ENCODE results near the gene IGSF3. TPM values are rescaled to one million over a fixed set of nuclear protein-coding genes. Genes with fewer than 3 reads are reported as not detected.

IGSF3 gene
- total and polyA plus RNA-seq, 2 experiments from 2014 or later: 29.0 to 130 TPM

GRCh38 chr1:116545359-116545705, 122.2 kb downstream of the IGSF3 start:
- Histone ChIP-seq H3K4me3 (no peak overlapping the region), H3K36me3 (no peaks in the 10 kb centered on the region), H3K4me1 (ENCODE audit: low read depth) (no peaks in the 10 kb centered on the region), H3K9me3 (ENCODE audit: low read depth) (no peaks in the 10 kb centered on the region), H3K27ac (no peak overlapping the region), H3K27me3 (no peaks in the 10 kb centered on the region)
- no peak for DNase-seq (ENCODE audit: low read depth in 1 of 2, low spot score in 1 of 2)
- no peak for TF ChIP-seq CTCF (IDR thresholded peaks at IDR 0.05; ENCODE audit: low read depth, low read length)

- no peaks in the 10 kb centered on the region for H3K36me3 ChIP-seq
- no peaks in the 10 kb centered on the region for H3K9me3 ChIP-seq (ENCODE audit: low read depth)
- H3K4me1 ChIP-seq (ENCODE audit: low read depth): no peaks in the 10 kb centered on the region
- DNase-seq (ENCODE audit: low read depth in 1 of 2, low spot score in 1 of 2): no peak
- no peaks in the 10 kb centered on the region for H3K27me3 ChIP-seq
- H3K4me3 ChIP-seq: no peak overlapping the region
- H3K27ac ChIP-seq: no peak overlapping the region
- no peak for TF ChIP-seq CTCF (IDR thresholded peaks at IDR 0.05; ENCODE audit: low read depth, low read length)
Measured at GRCh38 chr1:116544588-116545358, 122.8 kb downstream of the IGSF3 start.

GRCh38 chr1:116540088-116540487, 127.4 kb downstream of the IGSF3 start:
- Histone ChIP-seq H3K36me3 (no peaks in the 10 kb centered on the region), H3K27ac (no peak overlapping the region), H3K9me3 (ENCODE audit: low read depth) (no peaks in the 10 kb centered on the region), H3K4me1 (ENCODE audit: low read depth) (no peaks in the 10 kb centered on the region), H3K27me3 (no peaks in the 10 kb centered on the region), H3K4me3 (no peak overlapping the region)
- no peak for DNase-seq (ENCODE audit: low read depth in 1 of 2, low spot score in 1 of 2)
- no peak for TF ChIP-seq CTCF (IDR thresholded peaks at IDR 0.05; ENCODE audit: low read depth, low read length)

- peak in 1 of 2 donors; percentile 12 for DNase-seq (ENCODE audit: low read depth in 1 of 2, low spot score in 1 of 2)
- no peak for TF ChIP-seq CTCF (IDR thresholded peaks at IDR 0.05; ENCODE audit: low read depth, low read length)
- Histone ChIP-seq H3K4me3 (no peak overlapping the region), H3K9me3 (ENCODE audit: low read depth) (no peaks in the 10 kb centered on the region), H3K36me3 (no peaks in the 10 kb centered on the region), H3K27ac (no peak overlapping the region), H3K4me1 (ENCODE audit: low read depth) (no peaks in the 10 kb centered on the region), H3K27me3 (no peaks in the 10 kb centered on the region)
Measured at GRCh38 chr1:116538544-116538943, 129.0 kb downstream of the IGSF3 start.

- no peaks in the 10 kb centered on the region for H3K4me1 ChIP-seq (ENCODE audit: low read depth)
- no peak for DNase-seq (ENCODE audit: low read depth in 1 of 2, low spot score in 1 of 2)
- H3K4me3 ChIP-seq: no peak overlapping the region
- H3K27ac ChIP-seq: no peak overlapping the region
- no peaks in the 10 kb centered on the region for H3K9me3 ChIP-seq (ENCODE audit: low read depth)
- H3K27me3 ChIP-seq: no peaks in the 10 kb centered on the region
- TF ChIP-seq CTCF (IDR thresholded peaks at IDR 0.05; ENCODE audit: low read depth, low read length): no peak
- H3K36me3 ChIP-seq: no peaks in the 10 kb centered on the region
Measured at GRCh38 chr1:116537898-116538297, 129.6 kb downstream of the IGSF3 start.

Measured in cardiac muscle cell (in vitro differentiated cells and primary cell).